ENCODE data around the gene SUSD3. TPM values are rescaled to one million over a fixed set of nuclear protein-coding genes. Genes with fewer than 3 reads are reported as not detected.

The SUSD3 gene
- total and polyA plus RNA-seq, 2 donors (not counting 3 experiments of a cell fraction or from before 2014, with no cell fraction given): not detected

- BruUV-seq (replicated peaks): no TSS peak
- dilution Hi-C loops (cut with MboI; ENCODE audit: extremely low pct_ligation_motif_present, low sequenced_read_pairs): no loop called here
- DNase-seq (ENCODE audit: low read depth, low spot score): no peak
- H3K9me1 ChIP-seq (replicated peaks; ENCODE audit: control insufficient read depth, extremely low read depth, insufficient read depth, low read length): no peaks in the 10 kb centered on the region
- no peak overlapping the region for H2AFZ ChIP-seq (ENCODE audit: low read depth, low read length)
- no peaks in the 10 kb centered on the region for H4K20me1 ChIP-seq (replicated peaks; ENCODE audit: control insufficient read depth, extremely low read depth, insufficient read depth, low read length)
- H3K4me1 ChIP-seq (ENCODE audit: control insufficient read depth, extremely low read depth, insufficient read depth, low read length): no peaks in the 10 kb centered on the region
- no peak for TF ChIP-seq POLR2AphosphoS5 (IDR thresholded peaks at IDR 0.05; ENCODE audit: insufficient read depth, low read depth, low read length)
- no peak for TF ChIP-seq POLR2A (IDR thresholded peaks at IDR 0.05; ENCODE audit: low read depth, low read length)
- no peak for TF ChIP-seq FOS (IDR thresholded peaks at IDR 0.05; ENCODE audit: borderline replicate concordance, insufficient read depth, low read length)
- TF ChIP-seq MYC (IDR thresholded peaks at IDR 0.05; ENCODE audit: low read depth, low read length): no peak
- H3K79me2 ChIP-seq (ENCODE audit: control insufficient read depth, insufficient read depth, low read length): no peaks in the 10 kb centered on the region
- H3K4me2 ChIP-seq (ENCODE audit: insufficient read depth, low read length): no peak overlapping the region
- no peak overlapping the region for H3K27ac ChIP-seq (ENCODE audit: insufficient read depth, low read depth, low read length)
- no peak for FAIRE-seq
- POLR2A ChIA-PET: no interaction called here
- intact Hi-C loops (cut with micrococcal nuclease): no loop called here
- no peaks in the 10 kb centered on the region for H3K9me3 ChIP-seq (replicated peaks; ENCODE audit: control insufficient read depth, insufficient read depth, low read length)
- no peak overlapping the region for H3K4me3 ChIP-seq (replicated peaks in 1 of 3; ENCODE audit: insufficient read depth in 1 of 3, low read depth in 1 of 3, low read length in 3 of 3)
- no peaks in the 10 kb centered on the region for H3K36me3 ChIP-seq (ENCODE audit: control insufficient read depth in 2 of 2, extremely low read depth in 1 of 2, insufficient read depth in 2 of 2, low read length in 2 of 2)
- CTCF ChIA-PET: no interaction called here
- H3K9ac ChIP-seq (replicated peaks; ENCODE audit: extremely low read depth, insufficient read depth, low read length): no peak overlapping the region
- H3K27me3 ChIP-seq (ENCODE audit: control insufficient read depth in 2 of 2, insufficient read depth in 2 of 2, low read length in 2 of 2): no peaks in the 10 kb centered on the region
Observed at GRCh38 chr9:93053781-93054331, 4.6 kb upstream of the SUSD3 start.

- peaks cover 0 to 2% of the 10 kb centered on the region in 2 experiments for H3K27me3 ChIP-seq (ENCODE audit: control insufficient read depth in 2 of 2, insufficient read depth in 2 of 2, low read length in 2 of 2)
- DNase-seq (ENCODE audit: low read depth, low spot score) (no peak), FAIRE-seq (no peak)
- intact Hi-C loops (cut with micrococcal nuclease) (loop anchor here (5.0 kb wide), 1 partner anchor 37 kb away; no protein-coding TSS in a partner anchor), dilution Hi-C loops (cut with MboI; ENCODE audit: extremely low pct_ligation_motif_present, low sequenced_read_pairs) (no loop called here)
- TF ChIP-seq POLR2A (IDR thresholded peaks at IDR 0.05; ENCODE audit: low read depth, low read length): no peak
- TF ChIP-seq GATA2 (IDR thresholded peaks at IDR 0.05; ENCODE audit: insufficient read depth, insufficient read length, low read depth, low read length): no peak
- TF ChIP-seq MYC (IDR thresholded peaks at IDR 0.05; ENCODE audit: low read depth, low read length): no peak
- no peak for TF ChIP-seq CTCF (IDR thresholded peaks at IDR 0.05; ENCODE audit: extremely low read depth in 1 of 2, insufficient read depth in 1 of 2, low read depth in 1 of 2, low read length in 2 of 2)
- TF ChIP-seq POLR2AphosphoS5 (IDR thresholded peaks at IDR 0.05; ENCODE audit: insufficient read depth, low read depth, low read length): no peak
- TF ChIP-seq FOS (IDR thresholded peaks at IDR 0.05; ENCODE audit: borderline replicate concordance, insufficient read depth, low read length): no peak
- TF ChIP-seq EZH2 (IDR thresholded peaks at IDR 0.05; ENCODE audit: borderline replicate concordance, low read depth, low read length, severe bottlenecking): no peak
- no peak for TF ChIP-seq MAX (IDR thresholded peaks at IDR 0.05; ENCODE audit: insufficient read depth, insufficient read length)
- no peak for TF ChIP-seq JUN (IDR thresholded peaks at IDR 0.05; ENCODE audit: borderline replicate concordance, insufficient read depth, insufficient read length, low read depth)
- H3K9me3 ChIP-seq (replicated peaks; ENCODE audit: control insufficient read depth, insufficient read depth, low read length): no peaks in the 10 kb centered on the region
- no peak overlapping the region for H3K4me2 ChIP-seq (ENCODE audit: insufficient read depth, low read length)
- no peaks in the 10 kb centered on the region for H3K36me3 ChIP-seq (ENCODE audit: control insufficient read depth in 2 of 2, extremely low read depth in 1 of 2, insufficient read depth in 2 of 2, low read length in 2 of 2)
- H3K9ac ChIP-seq (replicated peaks; ENCODE audit: extremely low read depth, insufficient read depth, low read length): no peak overlapping the region
- CTCF ChIA-PET: interaction anchor here (0.9 kb wide), 1 partner anchor 258 kb away, joined by 3 read pairs; no protein-coding TSS in a partner anchor
- POLR2A ChIA-PET: no interaction called here
- no peaks in the 10 kb centered on the region for H3K79me2 ChIP-seq (ENCODE audit: control insufficient read depth, insufficient read depth, low read length)
- no peak overlapping the region for H2AFZ ChIP-seq (ENCODE audit: low read depth, low read length)
- no peak overlapping the region for H3K27ac ChIP-seq (ENCODE audit: insufficient read depth, low read depth, low read length)
- no peaks in the 10 kb centered on the region for H3K9me1 ChIP-seq (replicated peaks; ENCODE audit: control insufficient read depth, extremely low read depth, insufficient read depth, low read length)
- H3K4me3 ChIP-seq (replicated peaks in 1 of 3; ENCODE audit: insufficient read depth in 1 of 3, low read depth in 1 of 3, low read length in 3 of 3): no peak overlapping the region
- no peaks in the 10 kb centered on the region for H3K4me1 ChIP-seq (ENCODE audit: control insufficient read depth, extremely low read depth, insufficient read depth, low read length)
- no peaks in the 10 kb centered on the region for H4K20me1 ChIP-seq (replicated peaks; ENCODE audit: control insufficient read depth, extremely low read depth, insufficient read depth, low read length)
- BruUV-seq (replicated peaks): no TSS peak
Observed at GRCh38 chr9:93054758-93055704, 3.5 kb upstream of the SUSD3 start.

Measured in endothelial cell of umbilical vein (primary cell).